Esophagus (tissue), 2 donors: ENCODE measurements around the gene LATS2. TPM values are rescaled to one million over a fixed set of nuclear protein-coding genes. Genes with fewer than 3 reads are reported as not detected.

ENCODE experiments used
- H3K27ac ChIP-seq, 2 donors: one replicate each; pipeline ENCODE4 v1.5.1; 2013; ENCODE audit warnings: low read depth in 2 of 2, mild to moderate bottlenecking in 2 of 2, inconsistent platforms in 1 of 2, low read length in 1 of 2, moderate library complexity in 1 of 2
- H3K27me3 ChIP-seq, 2 donors: one replicate each; pipeline ENCODE4 v1.6.1; 2013; ENCODE audit warnings: low read length in 2 of 2, control low read depth in 1 of 2, mild to moderate bottlenecking in 1 of 2; ENCODE audit not compliant: insufficient read depth in 2 of 2, control insufficient read depth in 1 of 2
- H3K36me3 ChIP-seq, 2 donors: one replicate each; pipeline ENCODE4 v1.6.1; 2013; ENCODE audit warnings: low read length in 1 of 2; ENCODE audit not compliant: control insufficient read depth in 2 of 2, insufficient read depth in 2 of 2
- H3K4me1 ChIP-seq, 2 donors: one replicate each; pipeline ENCODE4 v1.6.1; 2013; ENCODE audit warnings: low read length in 1 of 2; ENCODE audit not compliant: control insufficient read depth in 2 of 2, insufficient read depth in 2 of 2
- H3K4me3 ChIP-seq, 2 donors: one replicate each; pipeline ENCODE4 v1.5.1; 2013; ENCODE audit warnings: low read length in 2 of 2, mild to moderate bottlenecking in 2 of 2, low read depth in 1 of 2, moderate library complexity in 1 of 2
- H3K9me3 ChIP-seq, 2 donors: one replicate each; pipeline ENCODE4 v1.6.1; 2013; ENCODE audit warnings: mild to moderate bottlenecking in 2 of 2, low read depth in 1 of 2, low read length in 1 of 2, moderate library complexity in 1 of 2; ENCODE audit not compliant: control insufficient read depth in 2 of 2, insufficient read depth in 1 of 2
- WGBS, 2 donors: extraction: QIAGEN DNeasy Blood & Tissue Kit; methylation state at CpG; one replicate each; pipeline ENCODE4 v1.1.7; 2013; 5-methylcytosine and 5-hydroxymethylcytosine counted together
- polyA plus RNA-seq, 2 donors: library from polyadenylated mRNA; stranded (reverse); fragments of 200-250 nt; gene quantifications; one replicate each; pipeline ENCODE4 v1.2.3, GENCODE V29; 2013
- donor health status: healthy with polysubstance abuse.
- donor health status: Bipolar disorder and iron deficiency.

The LATS2 gene
- polyA plus RNA-seq, 2 donors = 5.1 to 5.2 TPM

DNA sequence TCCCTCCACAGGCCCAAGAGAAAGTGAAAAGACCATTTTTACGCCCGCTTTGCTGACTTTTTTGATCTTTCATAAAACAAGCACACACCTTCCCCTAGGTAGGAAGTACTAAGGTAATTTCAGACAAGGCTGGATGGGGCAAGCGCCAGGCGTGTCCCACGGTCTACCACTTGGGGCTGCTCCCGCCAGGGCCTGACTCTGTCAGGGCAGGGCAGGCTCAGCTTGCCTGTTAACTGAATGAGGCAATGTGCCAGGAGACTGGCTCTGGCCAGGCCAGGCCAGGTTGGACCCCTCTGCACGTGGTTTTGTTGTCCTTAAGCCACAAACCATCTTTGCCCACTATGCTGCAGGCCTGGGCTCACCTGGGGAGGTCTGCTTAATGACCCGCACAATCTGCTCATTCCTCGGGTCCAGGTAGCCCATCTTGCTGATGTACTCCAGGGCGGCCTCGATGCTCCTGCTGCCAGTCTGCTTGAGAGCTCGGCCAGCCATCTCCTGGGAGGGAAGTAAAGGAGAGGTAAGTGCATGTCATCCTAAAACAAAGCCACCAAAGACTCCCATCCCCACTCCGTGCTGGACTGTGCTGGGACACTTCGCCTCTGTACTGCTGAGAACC is 70.4 kb downstream of the LATS2 start:
- Histone ChIP-seq H3K27ac (no peak overlapping the region), H3K4me1 (no peaks in the 10 kb centered on the region), H3K27me3 (no peaks in the 10 kb centered on the region), H3K9me3 (peaks cover 0 to 4% of the 10 kb centered on the region in 2 donors), H3K4me3 (no peak overlapping the region), H3K36me3 (peaks cover 10 to 33% of the 10 kb centered on the region in 2 donors)
- 91 to 92% methylated on average over 14 of the region's 14 CpGs for WGBS, 2 donors

- H3K9me3 ChIP-seq = peaks cover 0 to 4% of the 10 kb centered on the region in 2 donors
- H3K27ac ChIP-seq = no peak overlapping the region
- WGBS, 2 donors = 68 to 80% methylated on average over 9 of the region's 9 CpGs
- no peak overlapping the region for H3K4me3 ChIP-seq
- no peaks in the 10 kb centered on the region for H3K27me3 ChIP-seq
- no peaks in the 10 kb centered on the region for H3K4me1 ChIP-seq
- H3K36me3 ChIP-seq = peaks cover 10 to 33% of the 10 kb centered on the region in 2 donors
These were observed 71.6 kb downstream of the LATS2 start for GRCh38 chr13:20989656-20990321.

- peaks cover 0 to 4% of the 10 kb centered on the region in 2 donors for H3K9me3 ChIP-seq
- no peaks in the 10 kb centered on the region for H3K4me1 ChIP-seq
- peaks cover 10 to 31% of the 10 kb centered on the region in 2 donors for H3K36me3 ChIP-seq
- WGBS, 2 donors = 93 to 96% methylated on average over 34 to 44 of the region's 44 CpGs
- H3K4me3 ChIP-seq = no peak overlapping the region
- no peaks in the 10 kb centered on the region for H3K27me3 ChIP-seq
- no peak overlapping the region for H3K27ac ChIP-seq
These were observed 72.3 kb downstream of the LATS2 start for GRCh38 chr13:20988909-20989655.

GRCh38 chr13:20988033-20988908 is 73.1 kb downstream of the LATS2 start:
- Histone ChIP-seq H3K36me3 (peaks cover 10 to 33% of the 10 kb centered on the region in 2 donors), H3K4me1 (no peaks in the 10 kb centered on the region), H3K9me3 (peaks cover 0 to 4% of the 10 kb centered on the region in 2 donors), H3K27me3 (no peaks in the 10 kb centered on the region), H3K27ac (no peak overlapping the region), H3K4me3 (no peak overlapping the region)
- 95 to 97% methylated on average over 72 to 87 of the region's 87 CpGs for WGBS, 2 donors

GRCh38 chr13:20987599-20987998 is 73.8 kb downstream of the LATS2 start:
- 88 to 93% methylated on average over 11 of the region's 11 CpGs for WGBS, 2 donors
- no peaks in the 10 kb centered on the region for H3K27me3 ChIP-seq

GRCh38 chr13:20984879-20985278 is 76.5 kb downstream of the LATS2 start:
- Histone ChIP-seq H3K4me1 (no peaks in the 10 kb centered on the region), H3K36me3 (peaks cover 9 to 40% of the 10 kb centered on the region in 2 donors), H3K4me3 (no peak overlapping the region), H3K27me3 (no peaks in the 10 kb centered on the region), H3K9me3 (peaks cover 0 to 4% of the 10 kb centered on the region in 2 donors), H3K27ac (no peak overlapping the region)
- WGBS, 2 donors = 81 to 91% methylated on average over 2 of the region's 2 CpGs

More at GRCh38 chr13:20987599-20987998, 73.8 kb downstream of the LATS2 start:
- Histone ChIP-seq H3K4me3 (no peak overlapping the region), H3K27ac (no peak overlapping the region), H3K36me3 (peaks cover 10 to 36% of the 10 kb centered on the region in 2 donors), H3K4me1 (no peaks in the 10 kb centered on the region), H3K9me3 (peaks cover 0 to 4% of the 10 kb centered on the region in 2 donors)

- H3K27ac ChIP-seq = no peak overlapping the region
- 95 to 96% methylated on average over 11 of the region's 11 CpGs for WGBS, 2 donors
- H3K9me3 ChIP-seq = no peaks in the 10 kb centered on the region
- no peaks in the 10 kb centered on the region for H3K27me3 ChIP-seq
- H3K4me1 ChIP-seq = no peaks in the 10 kb centered on the region
- H3K36me3 ChIP-seq = peaks cover 10 to 32% of the 10 kb centered on the region in 2 donors
- no peak overlapping the region for H3K4me3 ChIP-seq
These were observed 78.0 kb downstream of the LATS2 start for GRCh38 chr13:20983386-20983785.

DNA sequence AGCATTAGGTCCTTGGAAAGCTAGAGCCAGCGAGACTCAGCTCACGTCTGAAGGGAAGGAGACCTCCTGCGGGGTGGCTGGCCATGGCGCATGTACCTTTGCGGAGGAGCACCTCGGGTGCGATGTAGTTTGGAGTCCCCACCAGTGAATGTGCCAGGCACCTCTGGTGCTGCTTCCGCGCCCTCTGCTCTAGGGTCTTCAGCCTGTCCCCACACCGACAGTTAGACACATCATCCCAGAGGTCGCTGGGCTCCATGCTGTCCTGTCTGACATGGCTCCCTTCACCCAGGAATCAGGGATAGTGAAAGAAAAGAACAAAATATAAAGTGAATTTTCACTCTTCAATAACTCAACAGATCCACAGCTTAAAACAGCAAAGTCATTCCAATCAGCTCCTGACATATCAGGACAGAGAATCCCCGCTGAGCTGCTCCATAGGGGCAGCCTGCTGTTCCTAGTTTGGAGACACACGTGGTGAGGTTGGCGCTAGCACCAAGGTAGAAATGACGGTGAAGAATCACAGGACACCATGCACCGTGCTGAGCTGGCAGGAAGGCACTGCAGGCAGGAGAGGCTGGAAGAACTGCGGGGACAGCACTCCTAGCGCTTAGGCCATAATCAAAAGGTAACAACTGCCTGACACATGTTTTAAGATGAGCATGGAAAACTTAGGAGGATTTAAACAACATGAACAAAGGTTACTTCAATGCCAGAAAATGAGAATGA is 79.9 kb downstream of the LATS2 start:
- Histone ChIP-seq H3K4me1 (no peaks in the 10 kb centered on the region), H3K4me3 (no peak overlapping the region), H3K27ac (no peak overlapping the region), H3K36me3 (peaks cover 7 to 26% of the 10 kb centered on the region in 2 donors), H3K27me3 (no peaks in the 10 kb centered on the region), H3K9me3 (no peaks in the 10 kb centered on the region)
- 91 to 92% methylated on average over 18 of the region's 18 CpGs for WGBS, 2 donors
